Hematopoietic multipotent progenitor cell treated with erythropoietin and hydrocortisone succinate and interleukin-3 and kit ligand, for 15 days (in vitro differentiated cells): ENCODE measurements around the gene IL15.

Experiments used
- DNase-seq: peaks from one replicate; pipeline ENCODE4 v3.0.0-alpha.2; 2015; ENCODE audit warnings: low spot score

The IL15 gene

GRCh38 chr4:141782205-141782604, 145.8 kb downstream of the IL15 start:
- DNase-seq: no peak
